Ammon's horn (tissue), 1 donor: ENCODE data around the gene ENDOV.

ENCODE experiments used
- DNase-seq: peaks from one replicate; pipeline ENCODE4 v3.0.0-alpha.2; 2016; ENCODE audit warnings: low spot score

ENDOV gene

DNA sequence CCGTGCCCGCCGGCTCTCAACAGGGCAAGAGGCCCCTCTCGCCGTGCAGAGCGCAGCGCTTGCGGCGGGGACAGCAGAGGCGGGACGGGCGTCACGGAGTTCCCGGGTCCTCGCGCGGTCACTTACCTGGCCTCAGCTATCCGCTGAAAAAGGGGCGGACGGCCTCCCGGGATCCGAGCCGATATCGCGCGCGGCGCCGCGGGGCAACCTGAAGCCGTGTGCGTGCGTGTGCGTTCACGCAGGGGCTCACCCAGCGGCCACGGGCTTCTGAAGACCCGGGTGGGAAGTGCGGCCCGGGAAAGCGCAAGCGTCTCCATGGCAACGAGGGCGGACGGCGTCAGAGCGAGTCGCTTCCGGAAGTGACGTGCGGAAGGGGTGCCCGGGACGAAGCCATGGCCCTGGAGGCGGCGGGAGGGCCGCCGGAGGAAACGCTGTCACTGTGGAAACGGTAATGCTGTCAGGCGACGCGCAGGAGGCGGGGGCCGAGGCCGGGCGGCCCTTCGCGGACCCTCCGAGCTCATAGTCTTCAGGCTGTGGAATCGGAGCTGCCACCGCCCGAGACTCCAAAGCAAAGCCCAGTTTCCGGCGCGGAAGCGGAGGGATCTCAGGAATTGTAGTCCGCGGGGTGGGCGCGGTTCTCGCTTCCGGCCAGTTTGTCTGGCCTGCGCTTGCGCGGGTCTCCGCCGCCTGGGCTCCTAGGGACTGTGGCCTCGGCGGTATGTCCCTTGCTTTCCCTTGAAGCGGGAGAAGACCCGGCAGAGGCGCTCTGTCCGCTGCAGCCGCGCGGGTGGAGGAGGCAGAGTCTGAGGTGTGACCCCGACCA lies at the start of gene ENDOV:
ENDOV (plus strand) TSS at position 365 of the 823 bp plus-strand sequence; CDS start at position 393, 28 bp downstream.
- peak; percentile 97 for DNase-seq

DNA sequence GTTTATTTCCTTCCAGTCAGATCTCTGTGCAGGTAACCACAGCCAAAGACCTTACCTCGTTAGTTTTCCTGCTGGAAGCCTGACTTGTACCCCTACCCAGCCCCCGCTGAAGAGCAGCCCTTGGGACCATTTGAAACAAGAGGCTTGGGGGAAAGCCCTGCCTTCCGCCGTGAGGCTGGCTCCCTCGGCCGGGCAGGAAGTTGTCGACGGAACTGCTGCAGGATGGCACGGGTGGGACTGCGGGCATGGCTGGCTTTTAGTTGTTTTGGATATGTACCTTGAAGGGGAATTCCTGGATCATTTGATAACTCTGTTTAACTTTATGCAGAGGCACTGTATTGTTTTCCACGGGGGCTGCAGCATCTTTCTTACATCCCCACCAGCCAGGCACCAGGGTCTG lies 49.0 kb upstream of the ENDOV start:
- no peak for DNase-seq

DNA sequence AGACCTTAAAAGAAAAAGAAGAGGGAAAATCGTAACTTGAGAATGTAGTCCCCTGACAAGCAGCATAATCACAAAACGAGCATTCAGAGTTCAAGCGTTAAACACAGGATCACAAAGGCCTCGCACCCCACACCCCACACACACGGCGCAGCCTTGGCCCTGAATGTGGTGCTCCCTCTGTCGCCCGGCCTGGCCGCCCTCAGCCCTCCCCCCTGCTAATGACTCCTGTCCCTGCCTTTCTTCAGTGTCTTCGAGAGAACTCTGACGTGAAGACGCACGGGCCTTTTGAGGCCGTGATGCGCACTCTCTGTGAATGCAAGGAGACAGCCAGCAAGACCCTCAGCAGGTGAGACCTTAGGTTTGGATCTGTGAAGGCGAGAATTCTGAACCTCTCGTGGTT lies 47.5 kb upstream of the ENDOV start:
- DNase-seq, result no peak

DNA sequence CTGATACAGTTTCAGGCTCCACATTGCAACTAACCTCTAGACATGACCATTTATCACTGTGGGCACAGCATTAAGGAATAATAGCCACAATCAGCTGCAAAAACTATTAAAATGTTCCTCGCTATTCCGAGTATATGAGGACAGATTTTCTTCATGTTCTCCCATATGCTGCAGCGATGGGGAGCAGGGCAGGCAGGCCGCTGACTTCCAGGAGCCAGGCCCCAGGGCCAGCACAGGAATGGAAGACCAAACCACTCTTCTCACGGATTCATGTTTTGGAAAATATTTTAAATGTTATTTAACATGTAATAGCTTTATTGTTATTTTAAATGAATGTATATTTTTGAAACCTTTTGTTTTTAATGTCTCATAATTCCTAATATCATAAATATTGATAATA lies 43.8 kb upstream of the ENDOV start:
- no peak for DNase-seq

DNA sequence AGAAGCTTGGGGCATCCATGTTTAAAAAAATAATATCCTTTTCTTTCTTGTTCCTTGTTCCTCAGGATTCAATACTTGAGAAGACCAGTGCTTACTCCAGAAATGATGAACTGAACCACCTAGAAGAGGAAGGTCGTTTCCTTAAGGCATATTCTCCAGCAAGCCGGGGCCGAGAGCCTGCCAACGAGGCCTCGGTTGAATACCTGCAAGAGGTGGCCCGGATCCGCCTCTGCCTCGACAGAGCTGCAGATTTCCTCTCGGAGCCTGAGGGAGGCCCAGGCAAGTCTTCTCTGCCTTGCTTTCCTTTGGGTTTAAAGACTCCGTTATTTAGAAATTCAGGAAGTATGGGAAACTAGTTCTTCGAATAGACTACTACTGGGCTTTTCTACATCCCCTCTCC lies 42.5 kb upstream of the ENDOV start:
- DNase-seq, result no peak

DNA sequence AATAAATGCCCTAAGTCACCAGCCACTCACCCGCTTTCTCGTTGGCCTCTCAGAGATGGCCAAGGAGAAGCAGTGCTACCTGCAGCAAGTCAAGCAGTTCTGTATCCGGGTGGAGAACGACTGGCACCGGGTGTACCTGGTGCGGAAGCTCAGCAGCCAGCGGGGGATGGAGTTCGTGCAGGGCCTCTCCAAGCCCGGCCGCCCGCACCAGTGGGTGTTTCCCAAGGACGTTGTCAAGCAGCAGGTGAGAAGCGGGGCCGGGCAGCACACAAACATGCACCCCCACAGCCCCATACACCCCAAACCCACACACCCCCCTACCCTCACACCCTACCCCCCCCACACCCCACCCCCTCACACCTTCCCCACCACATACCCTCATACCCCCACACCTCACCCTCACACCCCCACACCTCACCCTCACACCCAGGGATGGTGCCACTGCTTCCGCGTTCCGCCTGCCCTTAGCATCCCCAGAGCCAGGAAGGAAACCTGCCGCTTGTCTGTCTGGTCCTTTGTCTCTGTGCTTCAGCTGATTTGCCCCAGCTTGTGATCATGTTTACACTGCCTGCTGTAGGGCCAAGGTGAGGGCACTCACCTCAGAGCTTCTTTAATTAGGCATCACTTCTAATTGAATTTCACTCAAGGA lies 41.9 kb upstream of the ENDOV start:
- DNase-seq, result no peak

DNA sequence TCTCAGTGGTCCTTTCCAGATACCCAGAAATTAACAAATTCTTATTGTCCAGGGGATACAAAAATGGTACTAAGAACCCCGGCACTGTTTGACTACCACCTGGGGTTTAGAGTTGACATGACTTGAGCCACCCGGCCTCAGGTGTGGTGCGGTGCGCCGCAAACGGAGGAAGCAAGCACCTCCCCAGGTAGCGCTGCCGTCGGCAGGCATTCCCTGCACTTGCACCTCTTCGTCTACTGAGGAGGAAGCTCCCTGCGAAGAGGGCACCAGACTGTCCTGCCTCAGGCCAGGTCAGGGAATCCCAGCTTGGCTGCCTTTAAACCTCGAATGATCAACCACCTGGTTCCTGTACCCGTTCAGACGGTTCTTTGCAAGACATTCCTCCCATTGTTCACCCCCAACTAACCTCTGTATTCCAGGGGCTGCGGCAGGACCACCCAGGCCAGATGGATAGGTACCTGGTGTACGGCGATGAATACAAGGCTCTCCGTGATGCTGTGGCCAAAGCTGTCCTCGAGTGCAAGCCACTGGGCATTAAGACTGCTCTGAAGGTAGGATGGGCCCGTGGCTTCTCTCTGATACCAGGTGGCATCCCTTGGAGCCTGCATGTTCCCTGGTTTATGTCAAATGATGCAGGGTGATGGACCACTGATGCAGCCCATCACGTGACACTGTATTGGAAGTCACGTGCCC lies 40.8 kb upstream of the ENDOV start:
- no peak for DNase-seq

DNA sequence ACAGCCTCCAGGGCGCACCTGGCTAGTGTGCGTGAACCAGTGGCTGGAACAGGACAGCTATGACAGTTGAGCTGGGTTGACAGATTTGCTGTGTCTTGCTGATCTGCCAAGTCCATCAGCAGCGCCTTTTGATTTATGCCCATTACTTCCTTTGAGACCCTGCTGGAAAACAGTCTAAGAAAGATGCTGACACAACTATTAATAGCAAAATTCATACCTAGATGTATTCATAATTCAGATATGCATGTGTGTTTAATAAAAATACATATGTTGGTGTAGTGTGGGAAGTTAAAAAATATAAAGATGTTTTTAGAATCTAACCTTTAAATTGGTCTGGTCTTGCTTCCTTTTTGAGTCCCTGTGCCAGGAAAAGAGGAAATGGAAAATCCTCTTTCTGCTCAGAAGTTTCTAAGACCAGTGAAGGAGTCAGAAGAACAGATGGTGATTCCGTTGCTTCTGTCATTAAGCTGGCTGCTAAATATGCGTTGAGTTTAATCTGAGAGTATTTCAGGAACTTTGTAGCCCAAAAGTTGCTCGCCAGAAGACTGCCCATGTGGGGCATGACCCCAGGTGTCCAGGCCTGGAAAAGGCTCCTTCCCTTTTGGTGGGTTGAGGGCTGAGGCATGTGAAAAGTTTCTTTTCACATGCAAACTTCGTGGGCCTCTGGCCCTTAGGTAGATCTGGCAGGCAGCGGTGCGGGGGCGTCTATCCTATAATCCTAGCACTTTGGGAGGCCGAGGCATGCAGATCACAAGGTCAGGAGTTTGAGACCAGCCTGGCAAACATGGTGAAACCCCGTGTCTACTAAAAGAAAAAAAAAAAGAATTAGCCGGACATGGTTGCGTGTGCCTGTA lies 40.0 kb upstream of the ENDOV start:
- DNase-seq, result no peak

DNA sequence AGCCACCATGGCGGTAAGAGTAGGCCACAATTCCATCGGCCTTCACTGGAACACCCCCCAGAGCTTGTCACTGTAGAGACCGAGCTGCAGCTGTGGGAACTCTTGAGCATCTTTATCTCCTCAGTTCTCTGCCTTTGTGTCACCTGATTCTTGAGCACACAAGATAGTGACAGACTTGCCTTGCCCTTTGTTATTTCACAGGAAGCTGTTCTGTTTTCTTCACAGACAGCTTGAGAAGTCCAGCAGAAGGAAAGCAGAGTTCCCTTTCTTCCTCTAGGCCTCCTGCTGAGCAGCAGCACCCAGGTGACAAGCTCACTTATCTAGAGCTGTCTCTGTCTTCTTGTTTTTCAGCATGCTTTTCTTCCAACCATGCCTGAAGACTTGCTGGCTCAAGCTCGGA lies 38.4 kb upstream of the ENDOV start:
- no peak for DNase-seq

DNA sequence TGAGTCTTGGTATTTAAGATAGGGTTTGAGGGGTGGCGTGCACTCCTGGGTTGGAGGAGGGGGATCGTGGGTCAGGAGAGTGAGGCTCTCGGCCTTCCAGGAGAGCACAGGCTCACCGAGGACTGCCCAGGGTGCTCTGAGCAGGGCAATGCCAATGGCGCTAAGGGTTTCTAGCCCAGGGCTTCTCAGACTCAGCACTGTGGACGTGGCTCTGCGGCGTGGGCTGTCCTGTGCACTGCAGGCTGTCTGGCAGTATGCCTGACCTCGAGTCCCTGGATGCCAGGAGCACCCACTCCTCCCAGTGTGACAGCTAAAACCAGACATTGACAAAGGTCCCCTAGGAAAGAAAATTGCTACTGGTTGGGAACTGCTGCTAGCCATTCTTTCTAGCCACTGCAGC lies 37.2 kb upstream of the ENDOV start:
- no peak for DNase-seq

DNA sequence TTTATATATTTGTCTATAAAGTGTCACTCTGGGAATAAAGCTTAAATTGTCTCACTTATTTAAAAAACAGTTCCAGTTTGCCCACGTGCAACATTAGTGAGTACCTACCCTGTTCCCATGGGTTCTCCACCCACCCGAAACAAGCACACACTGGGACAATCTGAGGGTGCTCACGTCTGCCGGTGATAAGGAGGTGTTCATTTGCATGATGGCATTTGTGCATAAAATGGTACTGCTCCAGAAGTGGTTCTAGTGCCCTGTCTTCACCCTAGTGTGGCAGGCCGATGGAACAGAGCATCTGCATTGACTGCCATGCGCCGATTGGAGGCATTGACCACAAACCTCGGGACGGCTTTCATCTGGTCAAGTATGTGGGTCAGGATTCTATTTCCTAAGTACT lies 35.6 kb upstream of the ENDOV start:
- DNase-seq, result no peak

DNA sequence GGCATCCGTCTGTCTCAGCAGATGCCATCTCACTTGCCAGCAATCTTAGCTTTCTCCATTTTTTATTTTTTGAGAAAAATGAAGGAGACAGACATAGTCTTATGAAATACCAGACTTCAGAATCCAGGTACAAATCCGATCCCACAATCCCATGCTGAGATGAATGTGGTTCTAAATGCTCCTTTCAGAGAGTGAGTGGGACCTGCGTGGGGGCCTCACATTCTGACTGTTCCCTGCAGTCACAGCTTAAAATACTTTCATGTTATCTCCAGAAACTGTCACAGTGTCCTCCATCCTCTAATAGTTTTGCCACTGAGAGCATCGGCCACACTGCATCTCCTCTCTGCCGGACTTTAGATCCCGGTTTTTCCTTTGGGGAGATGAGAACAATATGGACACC lies 34.9 kb upstream of the ENDOV start:
- no peak for DNase-seq

DNA sequence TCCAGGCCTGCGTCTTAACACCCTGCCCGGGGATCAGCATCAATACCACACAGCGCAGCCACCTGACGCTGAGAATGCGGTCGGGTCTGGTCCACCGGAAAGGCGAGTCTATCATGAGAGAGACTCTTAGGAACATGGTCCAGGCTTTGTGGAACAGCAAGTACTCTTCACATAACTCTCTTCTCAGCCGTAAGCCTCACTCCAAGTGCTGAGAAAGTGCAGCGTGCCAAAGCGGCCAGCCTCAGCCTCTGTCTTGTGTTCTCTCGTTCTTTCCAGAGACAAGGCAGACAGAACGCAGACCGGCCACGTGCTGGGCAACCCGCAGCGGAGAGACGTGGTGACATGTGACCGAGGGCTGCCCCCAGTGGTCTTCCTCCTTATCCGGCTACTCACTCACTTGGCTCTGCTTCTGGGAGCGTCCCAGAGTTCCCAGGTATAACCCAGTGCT lies 34.4 kb upstream of the ENDOV start:
- DNase-seq, result no peak

DNA sequence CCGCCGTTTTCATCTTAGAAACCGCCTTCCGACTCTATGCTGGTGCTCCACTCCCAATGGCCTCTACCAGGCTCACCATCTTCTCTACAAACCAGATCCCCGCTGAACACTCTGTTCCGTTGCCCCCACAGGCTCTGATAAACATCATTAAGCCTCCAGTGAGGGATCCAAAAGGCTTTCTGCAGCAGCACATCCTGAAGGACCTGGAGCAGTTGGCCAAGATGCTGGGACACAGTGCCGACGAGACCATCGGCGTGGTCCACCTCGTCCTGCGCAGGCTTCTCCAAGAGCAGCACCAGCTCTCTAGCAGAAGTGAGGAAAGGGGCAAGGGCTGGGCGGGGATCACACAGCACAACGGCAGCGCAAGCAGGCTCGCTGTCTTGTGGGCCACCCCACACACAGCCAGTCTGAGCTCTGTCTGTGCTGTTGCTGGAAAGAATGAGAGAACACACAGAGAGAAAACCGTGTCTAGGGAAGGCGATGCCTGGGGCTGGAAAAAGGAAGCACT lies 33.5 kb upstream of the ENDOV start:
- DNase-seq, result no peak

DNA sequence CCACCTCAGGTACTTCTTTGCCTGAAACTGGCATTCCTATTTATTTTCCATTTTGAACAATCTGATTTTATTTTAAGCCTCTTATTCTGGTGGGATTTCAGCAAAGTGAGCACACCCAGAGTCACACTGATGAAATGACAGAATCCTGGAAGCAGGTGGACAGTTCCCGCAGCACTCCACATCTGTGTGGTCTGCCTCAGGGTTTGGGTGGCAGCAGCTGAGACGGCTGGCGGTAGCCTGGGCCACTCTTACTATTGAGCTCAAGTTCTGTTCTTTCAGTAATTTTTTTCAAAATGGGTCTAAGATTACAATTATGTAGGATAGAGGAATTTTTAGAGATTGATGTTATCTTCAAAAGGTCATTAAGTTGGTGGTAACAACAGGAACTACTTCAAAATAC lies 32.5 kb upstream of the ENDOV start:
- no peak for DNase-seq

DNA sequence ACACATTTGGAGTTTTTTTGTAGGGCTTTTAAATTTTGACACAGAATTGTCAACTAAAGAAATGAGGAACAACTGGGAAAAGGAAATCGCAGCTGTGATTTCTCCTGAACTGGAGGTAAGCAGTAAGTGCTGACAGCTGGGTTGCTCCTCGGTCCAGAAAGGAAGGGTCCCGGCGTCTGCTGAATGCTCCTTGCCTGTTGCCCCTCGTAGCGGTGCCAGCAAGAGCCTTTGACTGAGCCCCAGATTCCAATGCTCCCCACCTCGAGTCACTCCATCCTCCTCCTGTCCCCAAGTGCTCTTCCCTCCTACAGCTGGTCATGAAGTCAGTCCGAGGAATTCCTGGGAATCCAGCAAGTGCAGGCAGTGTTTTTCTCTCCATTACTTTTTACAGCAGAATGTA lies 32.0 kb upstream of the ENDOV start:
- DNase-seq, result no peak

DNA sequence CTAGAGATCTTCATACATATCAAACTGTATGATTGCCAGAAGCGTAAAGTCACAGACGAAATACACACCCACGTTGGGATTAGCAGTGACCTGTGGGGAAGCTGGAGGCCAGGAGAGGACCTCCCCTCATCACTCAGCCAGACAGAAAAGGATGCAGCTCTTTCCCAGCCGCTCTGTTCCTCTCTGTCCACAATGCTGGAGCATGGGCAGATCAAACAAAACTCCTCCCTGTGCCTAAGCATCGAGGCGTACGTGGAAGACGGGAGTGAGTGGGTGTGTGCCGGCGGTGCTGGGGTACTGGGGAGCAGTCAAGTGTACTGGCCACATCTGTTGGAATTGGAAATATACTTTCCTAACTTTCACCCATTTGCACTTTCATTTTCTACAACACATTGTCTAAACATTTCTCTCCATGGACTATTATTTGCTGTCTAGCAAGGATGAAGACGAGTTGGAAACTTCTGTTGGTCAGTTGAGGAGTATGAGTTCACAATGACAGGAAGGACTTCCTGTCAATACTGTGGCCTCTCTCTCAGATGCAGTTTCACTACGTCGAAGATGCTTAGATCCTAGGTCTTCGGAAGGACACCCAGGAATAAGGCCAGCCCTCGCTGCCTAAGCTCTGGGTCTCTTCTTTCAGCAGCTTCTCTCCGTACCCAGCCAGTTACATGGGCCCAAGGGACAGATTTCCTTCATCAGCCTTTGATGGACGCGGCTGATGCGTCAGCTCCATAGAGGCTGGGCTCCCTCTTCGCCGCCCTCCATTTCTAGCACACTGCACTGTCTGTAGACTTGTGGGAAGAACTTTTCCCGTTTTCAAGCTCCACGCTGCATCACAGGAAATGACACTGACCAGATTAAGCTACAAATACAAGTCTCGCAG lies 30.6 kb upstream of the ENDOV start:
- DNase-seq, result no peak

DNA sequence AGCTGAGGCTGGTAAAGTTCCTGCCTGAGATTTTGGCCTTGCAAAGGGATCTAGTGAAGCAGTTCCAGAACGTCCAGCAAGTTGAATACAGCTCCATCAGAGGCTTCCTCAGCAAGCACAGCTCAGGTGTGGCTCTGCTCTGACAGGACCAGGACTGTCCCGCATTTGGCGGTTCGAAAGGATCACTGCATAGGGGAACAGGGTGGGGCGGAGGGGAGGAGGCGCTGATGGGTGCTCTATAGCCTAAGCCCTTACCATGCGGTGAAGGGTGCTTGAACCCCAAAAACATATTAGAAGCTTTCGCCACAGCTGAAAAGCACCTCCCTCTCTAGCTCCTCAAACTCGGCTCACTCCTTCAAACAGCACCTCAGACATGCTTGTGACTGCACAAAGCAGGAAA lies 29.9 kb upstream of the ENDOV start:
- DNase-seq, result no peak

DNA sequence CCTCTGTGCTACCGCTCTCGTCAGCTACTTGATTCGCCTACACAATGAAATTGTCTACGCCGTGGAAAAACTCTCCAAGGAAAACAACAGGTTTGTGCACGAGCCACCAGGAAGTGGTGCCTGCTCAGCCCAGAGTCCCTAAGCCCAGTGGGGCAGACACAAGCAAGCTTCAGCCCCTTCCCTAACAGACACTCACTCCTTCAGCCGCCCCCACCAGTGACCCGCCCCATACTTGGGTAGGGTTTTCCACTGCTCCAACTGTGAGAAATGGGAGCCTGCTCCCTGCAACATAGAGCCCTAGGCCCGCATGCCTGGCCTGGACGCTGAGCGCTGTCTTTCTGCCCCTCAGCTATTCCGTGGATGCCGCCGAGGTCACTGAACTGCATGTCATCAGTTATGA lies 28.6 kb upstream of the ENDOV start:
- no peak for DNase-seq

DNA sequence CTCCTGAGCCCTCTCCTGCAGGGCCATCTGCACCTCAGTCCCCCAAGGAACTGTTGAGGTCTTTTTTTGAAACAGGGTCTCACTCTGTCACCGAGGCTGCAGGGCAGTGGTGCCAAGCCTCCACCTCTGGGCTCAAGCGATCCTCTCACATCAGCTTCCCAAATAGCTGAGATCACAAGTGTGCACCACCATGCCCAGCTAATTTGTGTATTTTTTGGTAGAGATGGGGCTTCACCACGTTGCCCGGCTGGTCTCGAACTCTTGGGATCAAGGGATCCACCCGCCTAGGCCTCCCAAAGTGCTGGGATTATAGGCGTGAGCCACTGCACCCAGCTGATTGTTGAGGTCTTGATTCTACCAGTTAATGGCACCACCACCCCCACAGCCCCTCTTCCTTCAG lies 27.9 kb upstream of the ENDOV start:
- DNase-seq, result no peak

DNA sequence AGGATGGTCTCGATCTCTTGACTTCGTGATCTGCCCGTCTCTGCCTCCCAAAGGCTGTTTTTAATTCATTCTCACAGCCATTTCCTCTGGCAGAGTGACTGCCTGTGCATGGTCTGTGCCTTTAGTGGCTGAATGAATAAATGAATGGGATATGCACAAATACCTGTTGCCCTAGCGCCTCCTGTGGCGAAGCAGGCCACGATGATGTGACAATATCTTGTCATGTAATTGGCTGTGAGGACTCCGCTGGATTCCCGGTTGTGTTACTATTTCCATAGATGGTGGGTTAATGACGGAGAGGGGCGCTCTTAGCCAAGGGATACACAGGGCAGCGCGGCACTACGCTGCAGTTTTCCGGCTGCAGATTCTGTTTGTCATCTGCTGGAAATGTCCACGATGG lies 26.8 kb upstream of the ENDOV start:
- no peak for DNase-seq
